Measurements from ENCODE around the gene LINC00305.

LINC00305 gene

DNA sequence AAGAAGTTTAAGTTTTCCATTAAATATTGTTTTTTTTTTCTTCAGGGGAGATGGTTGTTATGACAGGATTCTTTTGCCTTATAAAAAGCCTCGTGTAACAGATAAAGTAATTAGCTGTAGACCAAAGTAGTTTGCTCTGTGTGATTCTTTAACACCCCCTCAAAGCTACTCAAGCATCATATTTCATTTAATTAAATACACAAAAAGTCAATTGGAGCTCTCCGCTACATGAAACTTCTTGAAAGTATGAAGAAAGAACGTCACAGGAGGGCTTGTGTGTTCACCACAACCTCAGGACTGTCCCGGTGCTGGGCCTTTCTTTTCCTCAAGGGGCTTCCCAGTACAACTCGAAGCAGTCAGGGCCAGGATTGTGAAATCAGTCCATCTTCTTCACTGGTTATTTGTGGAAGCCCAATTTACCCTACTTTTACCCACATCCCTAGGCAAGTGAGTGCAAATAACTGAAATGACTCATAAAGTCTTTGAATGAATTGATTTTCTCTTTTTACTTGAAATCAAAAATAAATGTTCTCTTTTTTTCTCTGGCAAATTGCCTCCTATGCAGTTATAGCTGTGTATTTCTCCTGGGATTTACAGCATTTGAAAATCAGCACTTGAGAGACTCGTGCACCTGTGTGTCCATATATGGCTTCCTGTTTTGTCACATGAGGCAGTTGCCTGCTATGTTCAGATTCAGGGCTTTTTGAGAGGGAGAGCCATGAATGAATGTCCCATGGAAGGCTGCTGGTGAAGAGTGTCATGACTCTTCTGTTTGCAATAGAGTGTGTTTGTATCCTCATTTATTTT, 48.6 kb downstream of the LINC00305 start:
- peak; percentile 46 for DNase-seq (ENCODE audit: low read depth)
- no peak overlapping the region for H3K4me3 ChIP-seq (ENCODE audit: low read depth, low read length)
- TF ChIP-seq, protein P1, sequence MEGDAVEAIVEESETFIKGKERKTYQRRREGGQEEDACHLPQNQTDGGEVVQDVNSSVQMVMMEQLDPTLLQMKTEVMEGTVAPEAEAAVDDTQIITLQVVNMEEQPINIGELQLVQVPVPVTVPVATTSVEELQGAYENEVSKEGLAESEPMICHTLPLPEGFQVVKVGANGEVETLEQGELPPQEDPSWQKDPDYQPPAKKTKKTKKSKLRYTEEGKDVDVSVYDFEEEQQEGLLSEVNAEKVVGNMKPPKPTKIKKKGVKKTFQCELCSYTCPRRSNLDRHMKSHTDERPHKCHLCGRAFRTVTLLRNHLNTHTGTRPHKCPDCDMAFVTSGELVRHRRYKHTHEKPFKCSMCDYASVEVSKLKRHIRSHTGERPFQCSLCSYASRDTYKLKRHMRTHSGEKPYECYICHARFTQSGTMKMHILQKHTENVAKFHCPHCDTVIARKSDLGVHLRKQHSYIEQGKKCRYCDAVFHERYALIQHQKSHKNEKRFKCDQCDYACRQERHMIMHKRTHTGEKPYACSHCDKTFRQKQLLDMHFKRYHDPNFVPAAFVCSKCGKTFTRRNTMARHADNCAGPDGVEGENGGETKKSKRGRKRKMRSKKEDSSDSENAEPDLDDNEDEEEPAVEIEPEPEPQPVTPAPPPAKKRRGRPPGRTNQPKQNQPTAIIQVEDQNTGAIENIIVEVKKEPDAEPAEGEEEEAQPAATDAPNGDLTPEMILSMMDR (conservative IDR thresholded peaks at IDR 0.05; ENCODE audit: low read depth, low read length) = no peak

DNA sequence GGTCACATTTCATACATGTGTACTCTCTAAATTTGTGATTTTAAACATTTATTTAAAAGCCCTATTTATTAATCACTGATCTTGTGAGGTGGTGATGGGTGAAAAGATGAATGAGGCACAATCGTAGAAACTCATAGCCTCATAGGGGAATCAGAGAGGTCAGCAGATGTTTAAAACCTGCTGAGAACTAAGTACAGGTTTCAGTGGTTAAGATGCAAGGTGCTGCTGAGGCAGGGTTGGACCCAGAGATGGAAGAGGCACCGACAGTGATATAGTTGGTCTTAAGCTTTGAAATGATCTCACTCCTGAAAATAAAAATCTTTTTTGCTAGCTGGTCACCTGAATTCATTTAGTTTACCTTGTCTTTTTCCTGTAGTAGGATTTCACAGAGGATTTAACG, 49.6 kb downstream of the LINC00305 start:
- no peak overlapping the region for H3K4me3 ChIP-seq (ENCODE audit: low read depth, low read length)
- TF ChIP-seq, protein P1 (conservative IDR thresholded peaks at IDR 0.05; ENCODE audit: low read depth, low read length) = no peak
- no peak for DNase-seq (ENCODE audit: low read depth)

DNA sequence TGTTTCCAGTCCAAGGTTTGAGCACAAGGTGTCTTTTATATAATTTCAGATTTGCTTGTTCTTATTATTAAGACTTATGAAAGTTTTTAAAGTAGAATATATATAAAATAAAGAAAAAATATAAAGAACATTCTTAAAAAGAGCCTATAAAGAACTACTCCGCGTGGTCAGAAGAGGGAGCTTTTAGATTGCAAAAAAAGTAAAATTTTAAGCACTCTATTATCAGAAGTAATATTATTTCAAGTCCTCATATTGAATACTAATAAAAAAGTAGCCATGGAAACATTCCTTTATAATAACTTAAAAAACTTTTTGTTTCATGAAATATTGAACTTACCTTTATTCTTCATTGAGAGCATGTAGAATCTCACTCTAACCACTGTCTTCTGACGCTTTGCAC, 51.4 kb downstream of the LINC00305 start:
- TF ChIP-seq, protein P1 (conservative IDR thresholded peaks at IDR 0.05; ENCODE audit: low read depth, low read length) = peak; percentile 58
- H3K4me3 ChIP-seq (ENCODE audit: low read depth, low read length) = no peak overlapping the region
- peak; percentile 65 for DNase-seq (ENCODE audit: low read depth)

DNA sequence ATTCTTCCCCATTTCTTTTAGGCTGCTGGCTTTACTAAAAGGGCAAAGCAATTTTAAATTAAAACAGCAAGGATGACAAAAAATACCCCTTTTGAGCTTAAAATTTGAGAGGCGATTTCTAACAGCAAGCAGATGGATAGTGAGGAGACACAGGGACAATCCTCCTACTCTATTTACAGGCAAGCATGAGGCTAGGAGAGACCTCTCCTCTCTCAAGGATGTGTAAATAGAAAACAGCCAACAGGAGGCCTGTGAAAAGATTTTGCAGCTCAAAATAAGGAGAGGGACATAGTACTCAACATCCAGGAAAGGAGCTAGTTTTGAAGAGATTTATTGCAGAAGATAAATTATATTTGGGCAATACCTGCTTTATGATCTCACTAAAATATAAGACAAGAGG, 53.8 kb downstream of the LINC00305 start:
- TF ChIP-seq, protein P1 (conservative IDR thresholded peaks at IDR 0.05; ENCODE audit: low read depth, low read length) = no peak
- DNase-seq (ENCODE audit: low read depth) = no peak
- no peak overlapping the region for H3K4me3 ChIP-seq (ENCODE audit: low read depth, low read length)

DNA sequence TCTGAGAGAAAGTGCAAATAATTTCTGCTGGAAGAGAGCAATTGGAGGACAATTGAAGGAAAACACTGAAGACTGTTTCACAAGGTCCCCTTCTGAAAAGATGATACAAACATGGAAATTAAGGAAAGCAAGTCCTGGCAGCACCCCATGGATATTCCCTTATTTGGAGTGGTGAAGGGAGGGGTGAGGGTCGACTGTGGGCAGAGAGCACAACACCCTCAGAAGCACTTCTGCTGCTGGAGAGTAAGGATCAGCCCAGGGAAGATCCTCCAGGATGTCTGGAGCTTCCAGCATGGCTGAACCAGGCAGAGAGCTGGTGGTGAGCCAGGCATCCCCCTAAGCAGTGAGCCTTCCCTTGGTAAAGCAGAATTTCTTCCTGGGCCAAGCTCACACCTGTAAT, 54.7 kb downstream of the LINC00305 start:
- H3K4me3 ChIP-seq (ENCODE audit: low read depth, low read length) = no peak overlapping the region
- no peak for DNase-seq (ENCODE audit: low read depth)
- TF ChIP-seq, protein P1 (conservative IDR thresholded peaks at IDR 0.05; ENCODE audit: low read depth, low read length) = no peak

DNA sequence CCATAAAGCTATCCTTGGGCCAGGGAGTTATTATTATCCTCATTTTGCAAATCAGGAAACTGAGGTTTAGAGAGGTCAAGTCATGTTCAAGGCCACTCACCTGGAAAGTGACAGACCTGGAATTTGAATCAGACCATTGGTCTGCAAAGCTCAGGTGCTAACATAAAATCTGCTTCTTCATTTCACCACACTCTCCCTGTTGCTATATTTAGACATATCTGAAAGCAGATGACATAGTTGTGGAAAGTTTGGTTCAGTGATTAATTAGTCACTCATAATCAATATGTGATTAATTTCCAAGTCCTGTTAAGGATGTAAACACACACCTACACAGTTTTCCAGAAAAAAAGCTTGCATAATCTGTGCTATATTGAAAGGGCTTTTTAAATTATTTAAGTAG, 57.4 kb downstream of the LINC00305 start:
- TF ChIP-seq, protein P1 (conservative IDR thresholded peaks at IDR 0.05; ENCODE audit: low read depth, low read length) = no peak
- no peak overlapping the region for H3K4me3 ChIP-seq (ENCODE audit: low read depth, low read length)
- DNase-seq (ENCODE audit: low read depth) = no peak

DNA sequence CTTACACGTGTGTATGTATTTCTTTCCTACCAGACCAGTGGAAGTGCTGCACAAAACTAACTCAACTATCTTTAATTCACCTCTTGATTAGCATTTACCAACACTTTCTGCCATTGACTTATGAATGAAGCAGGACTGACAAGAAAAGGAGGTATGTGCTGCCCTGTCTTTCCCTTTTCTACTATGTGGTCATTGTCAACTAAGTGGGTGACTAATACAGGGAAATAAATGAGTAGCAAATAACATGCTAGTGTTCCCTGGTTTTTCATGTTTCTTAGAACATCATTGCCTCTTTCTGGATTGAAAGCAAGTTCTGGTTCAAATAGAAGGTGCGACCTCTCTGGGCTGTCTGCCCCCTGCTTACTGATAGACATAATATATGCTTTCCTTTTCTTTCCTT, 58.0 kb downstream of the LINC00305 start:
- no peak overlapping the region for H3K4me3 ChIP-seq (ENCODE audit: low read depth, low read length)
- DNase-seq (ENCODE audit: low read depth) = no peak
- TF ChIP-seq, protein P1 (conservative IDR thresholded peaks at IDR 0.05; ENCODE audit: low read depth, low read length) = no peak

Data from choroid plexus epithelial cell (primary cell).